Fibroblast of lung (primary cell): ENCODE results near the gene ECI1. TPM values are rescaled to one million over a fixed set of nuclear protein-coding genes. Genes with fewer than 3 reads are reported as not detected.

ENCODE experiments used
- DNase-seq, 2 donors: peaks; one replicate each; pipeline versions ENCODE4 v3.0.0 to v3.0.0-alpha.2; 2010; ENCODE audit warnings: low read depth in 2 of 2
- H2AFZ ChIP-seq: 2 replicates; pipeline ENCODE4 v1.5.1; 2012; ENCODE audit warnings: low read length, control low read depth, inconsistent platforms
- H3K27ac ChIP-seq: 2 replicates; pipeline ENCODE4 v1.5.1; 2011; ENCODE audit warnings: low read length, control low read depth; ENCODE audit not compliant: insufficient read depth
- H3K27me3 ChIP-seq: 2 replicates; pipeline ENCODE4 v1.5.1; 2011; ENCODE audit warnings: mild to moderate bottlenecking, low read length; ENCODE audit not compliant: control insufficient read depth, insufficient read depth
- H3K36me3 ChIP-seq: 2 replicates; pipeline ENCODE4 v1.5.1; 2011; ENCODE audit warnings: low read length; ENCODE audit not compliant: control insufficient read depth, insufficient read depth
- H3K4me1 ChIP-seq: 2 replicates; pipeline ENCODE4 v1.5.1; 2011; ENCODE audit warnings: low read length; ENCODE audit not compliant: control insufficient read depth, insufficient read depth; ENCODE audit errors: extremely low read depth
- H3K4me2 ChIP-seq: 2 replicates; pipeline ENCODE4 v1.5.1; 2011; ENCODE audit warnings: low read length, control low read depth; ENCODE audit not compliant: insufficient read depth; ENCODE audit errors: extremely low read depth
- H3K4me3 ChIP-seq, 4 experiments: fragments of 200-600 bp in 1 of 4; sonication (generic) in 1 of 4; replicated peaks in 1 of 4; 2 replicates each; pipeline ENCODE4 v1.5.1; 2011 to 2016; ENCODE audit warnings: low read length in 4 of 4, low read depth in 3 of 4, mild to moderate bottlenecking in 3 of 4, control low read depth in 2 of 4, inconsistent platforms in 1 of 4, mixed read lengths in 1 of 4; ENCODE audit not compliant: insufficient read depth in 1 of 4; ENCODE audit errors: control extremely low read depth in 1 of 4
- H3K79me2 ChIP-seq: 2 replicates; pipeline ENCODE4 v1.5.1; 2012; ENCODE audit warnings: mild to moderate bottlenecking, low read length, inconsistent platforms; ENCODE audit not compliant: control insufficient read depth, insufficient read depth
- H3K9ac ChIP-seq: 2 replicates; pipeline ENCODE4 v1.5.1; 2011; ENCODE audit warnings: mild to moderate bottlenecking, low read length, control low read depth; ENCODE audit not compliant: insufficient read depth
- H3K9me3 ChIP-seq: 2 replicates; pipeline ENCODE4 v1.5.1; 2012; ENCODE audit warnings: low read depth, low read length; ENCODE audit not compliant: control insufficient read depth, insufficient read depth
- H4K20me1 ChIP-seq: 2 replicates; pipeline ENCODE4 v1.5.1; 2011; ENCODE audit warnings: low read length; ENCODE audit not compliant: control insufficient read depth, insufficient read depth; ENCODE audit errors: extremely low read depth
- EZH2 ChIP-seq: IDR thresholded peaks from 2 replicates; pipeline ENCODE4 v1.5.1; 2012; ENCODE audit warnings: low read length, control low read depth, mild to moderate bottlenecking; ENCODE audit errors: missing control alignments
- polyA plus RNA-seq, 2 donors: library from polyadenylated mRNA; depleted of rRNA in 1 of 2; stranded (reverse) in 1 of 2; unstranded in 1 of 2; fragments of >200 nt; gene quantifications; 2 replicates each; pipeline ENCODE4 v1.2.1, GENCODE V29; 2011 to 2012; ENCODE audit warnings: missing spikeins in 1 of 2
- total RNA-seq: library from RNA; depleted of rRNA; stranded (reverse); fragments of >200 nt; gene quantifications from 2 replicates; pipeline ENCODE4 v1.2.1, GENCODE V29; 2014
- TF ChIP-seq, protein P1 (sequence below), 2 donors: IDR thresholded peaks in 1 of 2; conservative IDR thresholded peaks in 1 of 2; 1 replicate in 1 of 2; 2 replicates in 1 of 2; pipeline ENCODE4 v1.5.1; 2011 to 2012; ENCODE audit warnings: low read length in 2 of 2, control low read depth in 1 of 2, inconsistent platforms in 1 of 2, low read depth in 1 of 2, mild to moderate bottlenecking in 1 of 2

Gene ECI1
- total and polyA plus RNA-seq, 2 donors (not counting 1 experiment from before 2014, with no cell fraction given), result 18.8 to 35.8 TPM

DNA sequence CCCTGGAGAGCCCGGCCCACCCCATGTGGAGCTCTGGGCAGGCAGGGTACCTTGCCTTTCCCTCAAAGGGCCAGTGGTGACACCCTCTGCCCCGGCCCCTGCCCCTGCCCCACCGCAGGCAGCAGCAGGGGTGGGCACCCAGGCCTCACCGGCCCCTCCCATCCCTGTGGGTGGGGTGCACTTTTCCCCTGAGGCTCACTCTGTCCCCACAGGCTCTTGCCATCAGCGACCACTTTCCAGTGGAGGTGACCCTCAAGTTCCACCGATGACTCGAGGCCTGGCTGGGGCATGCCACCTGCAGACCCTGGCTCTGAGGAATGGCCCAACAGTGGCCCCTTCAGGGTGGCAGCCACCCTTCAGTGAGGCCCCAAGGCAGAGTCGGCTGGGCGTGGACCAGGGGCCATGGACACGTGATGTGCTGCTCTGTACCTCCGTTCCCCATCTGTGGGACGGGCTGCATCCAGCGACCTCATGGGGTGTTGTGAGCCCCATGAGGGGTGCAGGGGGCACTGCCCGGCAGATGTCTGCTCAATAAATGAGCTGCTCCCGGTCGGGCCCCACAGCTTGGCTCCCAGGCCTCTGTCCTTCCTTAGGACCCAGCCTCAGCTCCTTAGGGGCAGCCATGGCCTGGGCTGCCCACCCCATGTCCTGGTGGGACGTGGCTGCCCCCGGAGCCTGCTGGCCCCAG, 13.1 kb downstream of the ECI1 start:
- Histone ChIP-seq H3K27ac (no peak overlapping the region), H3K9ac (no peak overlapping the region), H3K79me2 (no peaks in the 10 kb centered on the region), H3K9me3 (no peaks in the 10 kb centered on the region), H3K4me1 (peaks cover 2% of the 10 kb centered on the region), H4K20me1 (no peaks in the 10 kb centered on the region), H3K4me2 (no peak overlapping the region), H3K27me3 (no peaks in the 10 kb centered on the region), H3K4me3 (no peak overlapping the region), H2AFZ (no peak overlapping the region), H3K36me3 (peaks cover 24% of the 10 kb centered on the region)
- TF ChIP-seq, protein P1, sequence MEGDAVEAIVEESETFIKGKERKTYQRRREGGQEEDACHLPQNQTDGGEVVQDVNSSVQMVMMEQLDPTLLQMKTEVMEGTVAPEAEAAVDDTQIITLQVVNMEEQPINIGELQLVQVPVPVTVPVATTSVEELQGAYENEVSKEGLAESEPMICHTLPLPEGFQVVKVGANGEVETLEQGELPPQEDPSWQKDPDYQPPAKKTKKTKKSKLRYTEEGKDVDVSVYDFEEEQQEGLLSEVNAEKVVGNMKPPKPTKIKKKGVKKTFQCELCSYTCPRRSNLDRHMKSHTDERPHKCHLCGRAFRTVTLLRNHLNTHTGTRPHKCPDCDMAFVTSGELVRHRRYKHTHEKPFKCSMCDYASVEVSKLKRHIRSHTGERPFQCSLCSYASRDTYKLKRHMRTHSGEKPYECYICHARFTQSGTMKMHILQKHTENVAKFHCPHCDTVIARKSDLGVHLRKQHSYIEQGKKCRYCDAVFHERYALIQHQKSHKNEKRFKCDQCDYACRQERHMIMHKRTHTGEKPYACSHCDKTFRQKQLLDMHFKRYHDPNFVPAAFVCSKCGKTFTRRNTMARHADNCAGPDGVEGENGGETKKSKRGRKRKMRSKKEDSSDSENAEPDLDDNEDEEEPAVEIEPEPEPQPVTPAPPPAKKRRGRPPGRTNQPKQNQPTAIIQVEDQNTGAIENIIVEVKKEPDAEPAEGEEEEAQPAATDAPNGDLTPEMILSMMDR (conservative IDR thresholded peaks at IDR 0.05 in 1 of 2, IDR thresholded peaks at IDR 0.05 in 1 of 2; ENCODE audit: low read depth in 1 of 2, low read length in 2 of 2), result no peak
- no peak for TF ChIP-seq EZH2
- no peak for DNase-seq

DNA sequence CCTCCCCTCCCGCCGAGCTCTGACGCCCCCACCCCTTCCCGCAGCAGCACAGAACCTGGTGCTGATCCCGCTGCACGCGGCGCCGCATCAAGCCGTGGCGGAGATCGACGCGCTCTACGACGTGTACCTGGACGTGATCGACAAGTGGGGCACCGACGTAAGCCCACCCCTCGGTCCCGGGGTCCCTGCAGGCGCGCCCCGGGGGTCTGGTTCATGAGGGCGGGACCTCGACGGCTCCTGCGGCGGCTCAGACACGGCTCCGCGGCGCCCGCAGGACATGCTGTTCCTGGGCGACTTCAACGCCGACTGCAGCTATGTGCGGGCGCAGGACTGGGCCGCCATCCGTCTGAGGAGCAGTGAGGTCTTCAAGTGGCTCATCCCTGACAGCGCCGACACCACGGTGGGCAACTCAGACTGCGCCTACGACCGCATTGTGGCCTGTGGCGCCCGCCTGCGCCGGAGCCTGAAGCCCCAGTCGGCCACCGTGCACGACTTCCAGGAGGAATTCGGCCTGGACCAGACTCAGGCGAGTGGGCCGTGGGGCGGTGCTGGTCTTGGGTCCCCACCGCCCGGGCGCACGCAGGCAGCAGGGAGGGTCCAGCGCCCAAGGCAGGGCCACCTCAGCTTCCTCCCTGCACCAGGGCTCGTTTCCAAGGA, 13.8 kb downstream of the ECI1 start:
- Histone ChIP-seq H3K36me3 (peaks cover 24% of the 10 kb centered on the region), H2AFZ (no peak overlapping the region), H3K9me3 (no peaks in the 10 kb centered on the region), H3K9ac (no peak overlapping the region), H3K4me1 (peaks cover 2% of the 10 kb centered on the region), H3K79me2 (no peaks in the 10 kb centered on the region), H3K27ac (no peak overlapping the region), H3K27me3 (no peaks in the 10 kb centered on the region), H3K4me3 (no peak overlapping the region), H3K4me2 (no peak overlapping the region), H4K20me1 (no peaks in the 10 kb centered on the region)
- no peak for DNase-seq
- TF ChIP-seq EZH2, result no peak
- TF ChIP-seq, protein P1 (conservative IDR thresholded peaks at IDR 0.05 in 1 of 2, IDR thresholded peaks at IDR 0.05 in 1 of 2; ENCODE audit: low read depth in 1 of 2, low read length in 2 of 2), result no peak

DNA sequence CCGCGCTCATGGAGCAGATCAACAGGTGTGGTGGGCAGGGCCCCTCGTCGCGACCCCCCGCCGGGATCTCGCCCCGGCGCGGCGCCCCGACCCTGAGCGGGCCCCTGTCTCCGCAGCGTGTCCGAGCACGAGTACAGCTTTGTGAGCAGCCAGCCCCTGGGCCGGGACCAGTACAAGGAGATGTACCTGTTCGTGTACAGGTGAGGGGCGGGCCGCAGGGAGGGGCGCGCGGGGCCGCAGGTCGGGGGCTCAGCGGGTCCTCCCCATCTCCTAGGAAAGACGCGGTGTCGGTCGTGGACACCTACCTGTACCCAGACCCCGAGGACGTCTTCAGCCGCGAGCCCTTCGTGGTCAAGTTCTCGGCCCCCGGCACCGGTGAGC, 14.3 kb downstream of the ECI1 start:
- Histone ChIP-seq H3K9me3 (no peaks in the 10 kb centered on the region), H3K36me3 (peaks cover 26% of the 10 kb centered on the region), H3K79me2 (no peaks in the 10 kb centered on the region), H3K4me3 (peak overlapping the region in 1 of 4 experiments; percentile 44), H2AFZ (no peak overlapping the region), H3K4me2 (peak overlapping the region; percentile 54), H3K27ac (no peak overlapping the region), H3K4me1 (peaks cover 2% of the 10 kb centered on the region), H3K9ac (peak overlapping the region; percentile 16), H4K20me1 (no peaks in the 10 kb centered on the region), H3K27me3 (no peaks in the 10 kb centered on the region)
- DNase-seq, result no peak
- TF ChIP-seq, protein P1 (conservative IDR thresholded peaks at IDR 0.05 in 1 of 2, IDR thresholded peaks at IDR 0.05 in 1 of 2; ENCODE audit: low read depth in 1 of 2, low read length in 2 of 2), result no peak
- peak; percentile 79 for TF ChIP-seq EZH2
